Kidney epithelial cell (primary cell): ENCODE data around the gene YDJC. TPM values are rescaled to one million over a fixed set of nuclear protein-coding genes. Genes with fewer than 3 reads are reported as not detected.

ENCODE experiments used
- DNase-seq: peaks from one replicate; pipeline ENCODE4 v3.0.0-alpha.2; 2010; ENCODE audit warnings: low read depth
- H3K27me3 ChIP-seq: 2 replicates; pipeline ENCODE4 v1.6.0; 2011; ENCODE audit warnings: low read length; ENCODE audit not compliant: control insufficient read depth, insufficient read depth
- H3K36me3 ChIP-seq: 2 replicates; pipeline ENCODE4 v1.5.1; 2011; ENCODE audit warnings: low read length; ENCODE audit not compliant: control insufficient read depth, insufficient read depth
- H3K4me3 ChIP-seq: 2 replicates; pipeline ENCODE4 v1.5.1; 2011; ENCODE audit warnings: low read depth, mild to moderate bottlenecking, control low read depth, low read length
- total RNA-seq: library from RNA; depleted of rRNA; stranded (reverse); fragments of >200 nt; gene quantifications from 2 replicates; pipeline ENCODE4 v1.2.3, GENCODE V29; 2015
- TF ChIP-seq, protein P1 (sequence below): IDR thresholded peaks from 2 replicates; pipeline ENCODE4 v1.5.1; 2011; ENCODE audit warnings: mild to moderate bottlenecking, moderate library complexity, low read length, control low read depth, inconsistent platforms; ENCODE audit not compliant: insufficient read depth, poor library complexity, severe bottlenecking

The YDJC gene
- total RNA-seq, 1 donor from 2014 or later, result 95.5 TPM

- no peak overlapping the region for H3K4me3 ChIP-seq
- H3K27me3 ChIP-seq, result no peaks in the 10 kb centered on the region
- TF ChIP-seq, protein P1, sequence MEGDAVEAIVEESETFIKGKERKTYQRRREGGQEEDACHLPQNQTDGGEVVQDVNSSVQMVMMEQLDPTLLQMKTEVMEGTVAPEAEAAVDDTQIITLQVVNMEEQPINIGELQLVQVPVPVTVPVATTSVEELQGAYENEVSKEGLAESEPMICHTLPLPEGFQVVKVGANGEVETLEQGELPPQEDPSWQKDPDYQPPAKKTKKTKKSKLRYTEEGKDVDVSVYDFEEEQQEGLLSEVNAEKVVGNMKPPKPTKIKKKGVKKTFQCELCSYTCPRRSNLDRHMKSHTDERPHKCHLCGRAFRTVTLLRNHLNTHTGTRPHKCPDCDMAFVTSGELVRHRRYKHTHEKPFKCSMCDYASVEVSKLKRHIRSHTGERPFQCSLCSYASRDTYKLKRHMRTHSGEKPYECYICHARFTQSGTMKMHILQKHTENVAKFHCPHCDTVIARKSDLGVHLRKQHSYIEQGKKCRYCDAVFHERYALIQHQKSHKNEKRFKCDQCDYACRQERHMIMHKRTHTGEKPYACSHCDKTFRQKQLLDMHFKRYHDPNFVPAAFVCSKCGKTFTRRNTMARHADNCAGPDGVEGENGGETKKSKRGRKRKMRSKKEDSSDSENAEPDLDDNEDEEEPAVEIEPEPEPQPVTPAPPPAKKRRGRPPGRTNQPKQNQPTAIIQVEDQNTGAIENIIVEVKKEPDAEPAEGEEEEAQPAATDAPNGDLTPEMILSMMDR, result no peak
- no peaks in the 10 kb centered on the region for H3K36me3 ChIP-seq
- no peak for DNase-seq
Observed at GRCh38 chr22:21634844-21635243, 5.0 kb upstream of the YDJC start.

DNA sequence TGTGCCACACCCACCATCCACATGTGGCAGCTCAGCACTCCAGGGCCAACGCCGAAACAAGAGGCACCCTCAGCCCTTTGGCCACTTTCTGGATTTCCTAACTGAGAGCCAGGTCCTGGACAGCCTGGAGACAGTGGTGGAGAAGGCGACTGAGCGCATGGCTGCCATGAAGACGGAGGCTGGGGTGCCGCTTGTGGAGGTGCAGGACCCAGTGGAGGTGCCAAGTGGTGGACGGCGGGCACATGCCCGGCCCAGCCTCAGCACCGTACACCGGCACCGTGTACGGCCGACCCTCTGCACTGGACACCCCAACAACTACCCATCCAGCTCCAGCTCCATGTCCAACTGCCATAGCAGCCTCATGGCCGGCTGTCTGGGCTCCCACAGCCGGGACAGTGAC, 4.3 kb upstream of the YDJC start:
- Histone ChIP-seq H3K36me3 (no peaks in the 10 kb centered on the region), H3K27me3 (no peaks in the 10 kb centered on the region), H3K4me3 (no peak overlapping the region)
- no peak for DNase-seq
- TF ChIP-seq, protein P1, result no peak

- no peaks in the 10 kb centered on the region for H3K27me3 ChIP-seq
- no peak overlapping the region for H3K4me3 ChIP-seq
- no peak for DNase-seq
- TF ChIP-seq, protein P1, result no peak
- H3K36me3 ChIP-seq, result no peaks in the 10 kb centered on the region
Observed at GRCh38 chr22:21633481-21633880, 3.7 kb upstream of the YDJC start.

- H3K36me3 ChIP-seq, result no peaks in the 10 kb centered on the region
- no peak overlapping the region for H3K4me3 ChIP-seq
- no peaks in the 10 kb centered on the region for H3K27me3 ChIP-seq
- TF ChIP-seq, protein P1, result no peak
- no peak for DNase-seq
Observed at GRCh38 chr22:21632931-21633330, 3.1 kb upstream of the YDJC start.

GRCh38 chr22:21632237-21632895, 2.5 kb upstream of the YDJC start, which contains the start of gene CCDC116:
Gene CCDC116 (plus strand): TSS chr22:21632760. CDS start chr22:21633182, 422 bp downstream.
- no peak for DNase-seq
- H3K27me3 ChIP-seq, result no peaks in the 10 kb centered on the region
- TF ChIP-seq, protein P1, result no peak
- no peak within 1 kb of the TSS for H3K4me3 ChIP-seq
- H3K36me3 ChIP-seq, result no peaks in the 10 kb centered on the region

- H3K27me3 ChIP-seq, result no peaks in the 10 kb centered on the region
- TF ChIP-seq, protein P1, result no peak
- no peak for DNase-seq
- no peaks in the 10 kb centered on the region for H3K36me3 ChIP-seq
- H3K4me3 ChIP-seq, result no peak overlapping the region
Observed at GRCh38 chr22:21631025-21631424, 1.2 kb upstream of the YDJC start.
